IMR-90 (cell line): Measurements from ENCODE around the gene C16orf89. TPM values are rescaled to one million over a fixed set of nuclear protein-coding genes. Genes with fewer than 3 reads are reported as not detected.

Experiments used
- ATAC-seq: fragments of 200-7000 bp; cut with Tn5 transposase; 2 replicates; pipeline ENCODE4 v1.9.1; 2020; ENCODE audit warnings: low read depth, mild to moderate bottlenecking, moderate library complexity
- BruUV-seq: library from RNA; stranded (reverse); fragments of 400-500 nt; replicated peaks from 2 replicates; lab custom pipeline; 2021; lab: Mats Ljungman, UMichigan
- CTCF ChIA-PET: fragments of 300-600 bp; formaldehyde crosslinking; extraction: SDS; loops from one replicate; lab custom pipeline; 2021; ENCODE audit warnings: antibody characterized with exemption; lab: Yijun Ruan, JAX
- POLR2A ChIA-PET: fragments of 300-600 bp; sonication (Branson Sonifier 250); formaldehyde crosslinking; loops from one replicate; lab custom pipeline; 2022; ENCODE audit warnings: antibody characterized with exemption; ENCODE audit not compliant: unreplicated experiment; lab: Charles Lee
- DNase-seq: peaks from one replicate; pipeline ENCODE4 v3.0.0; 2013
- H2AFZ ChIP-seq: replicated peaks from 2 replicates; pipeline ENCODE3; 2013; ENCODE audit warnings: low read length, mild to moderate bottlenecking; ENCODE audit not compliant: poor library complexity
- H2AK5ac ChIP-seq: 2 replicates; pipeline ENCODE4 v1.6.1; 2013; ENCODE audit warnings: low read depth, low read length, inconsistent platforms
- H2AK9ac ChIP-seq: replicated peaks from 2 replicates; pipeline ENCODE3; 2013; ENCODE audit warnings: mild to moderate bottlenecking, low read depth, low read length, moderate library complexity; ENCODE audit not compliant: poor library complexity
- H2BK120ac ChIP-seq: 2 replicates; pipeline ENCODE4 v1.6.1; 2013; ENCODE audit warnings: low read depth, low read length, inconsistent platforms
- H2BK15ac ChIP-seq: 3 replicates; pipeline ENCODE4 v1.6.1; 2013; ENCODE audit warnings: low read depth, low read length, inconsistent platforms
- H2BK20ac ChIP-seq: 2 replicates; pipeline ENCODE4 v1.6.1; 2013; ENCODE audit warnings: low read depth, mild to moderate bottlenecking, inconsistent platforms, low read length, moderate library complexity
- H2BK5ac ChIP-seq: 2 replicates; pipeline ENCODE4 v1.6.1; 2013; ENCODE audit warnings: mild to moderate bottlenecking, low read depth, low read length, inconsistent platforms; ENCODE audit not compliant: poor library complexity, severe bottlenecking
- H3K14ac ChIP-seq: replicated peaks from 2 replicates; pipeline ENCODE4 v1.6.1; 2013; ENCODE audit warnings: low read depth, low read length, inconsistent platforms
- H3K18ac ChIP-seq: 2 replicates; pipeline ENCODE4 v1.6.1; 2013; ENCODE audit warnings: low read depth, low read length, control low read depth
- H3K23ac ChIP-seq: 2 replicates; pipeline ENCODE4 v1.6.1; 2013; ENCODE audit warnings: low read depth, low read length, inconsistent platforms
- H3K27ac ChIP-seq: 2 replicates; pipeline ENCODE4 v1.5.1; 2013; ENCODE audit warnings: mild to moderate bottlenecking, control low read depth, low read length; ENCODE audit not compliant: insufficient read depth
- H3K27me3 ChIP-seq: 2 replicates; pipeline ENCODE4 v1.6.1; 2013; ENCODE audit warnings: low read length; ENCODE audit not compliant: control insufficient read depth, insufficient read depth
- H3K36me3 ChIP-seq: 2 replicates; pipeline ENCODE4 v1.6.1; 2013; ENCODE audit warnings: low read length, mixed read lengths; ENCODE audit not compliant: control insufficient read depth, insufficient read depth
- H3K4ac ChIP-seq: 2 replicates; pipeline ENCODE4 v1.6.1; 2013; ENCODE audit warnings: low read depth, low read length, inconsistent platforms
- H3K4me1 ChIP-seq: 2 replicates; pipeline ENCODE4 v1.6.1; 2013; ENCODE audit warnings: low read length, mixed read lengths; ENCODE audit not compliant: control insufficient read depth, insufficient read depth
- H3K4me2 ChIP-seq: 2 replicates; pipeline ENCODE4 v1.6.1; 2013; ENCODE audit warnings: low read depth, mild to moderate bottlenecking, control low read depth, low read length, moderate library complexity
- H3K4me3 ChIP-seq: 2 replicates; pipeline ENCODE4 v1.5.1; 2013; ENCODE audit warnings: low read depth, mild to moderate bottlenecking, control low read depth, low read length, moderate library complexity; ENCODE audit not compliant: insufficient read depth
- H3K56ac ChIP-seq: 2 replicates; pipeline ENCODE4 v1.6.1; 2013; ENCODE audit warnings: low read length, inconsistent platforms; ENCODE audit not compliant: insufficient read depth; ENCODE audit errors: extremely low read depth
- H3K79me1 ChIP-seq, 2 experiments: 2 replicates each; pipeline ENCODE4 v1.6.1; 2013; ENCODE audit warnings: low read length in 2 of 2, inconsistent platforms in 1 of 2, low read depth in 1 of 2
- H3K9ac ChIP-seq: 2 replicates; pipeline ENCODE4 v1.6.1; 2013; ENCODE audit warnings: low read depth, low read length, control low read depth
- H3K9me1 ChIP-seq: 2 replicates; pipeline ENCODE4 v1.6.1; 2013; ENCODE audit warnings: low read length, inconsistent platforms; ENCODE audit not compliant: insufficient read depth
- H3K9me3 ChIP-seq: 2 replicates; pipeline ENCODE4 v1.6.1; 2013; ENCODE audit warnings: low read length; ENCODE audit not compliant: control insufficient read depth, insufficient read depth
- H4K20me1 ChIP-seq: 2 replicates; pipeline ENCODE4 v1.6.1; 2013; ENCODE audit warnings: low read length, inconsistent platforms; ENCODE audit not compliant: insufficient read depth
- H4K5ac ChIP-seq: 2 replicates; pipeline ENCODE4 v1.6.1; 2013; ENCODE audit warnings: mild to moderate bottlenecking, low read depth, low read length, control low read depth
- H4K8ac ChIP-seq, 2 experiments: 2 replicates each; pipeline ENCODE4 v1.6.1; 2013; ENCODE audit warnings: low read depth in 2 of 2, low read length in 2 of 2, control low read depth in 1 of 2, inconsistent platforms in 1 of 2
- H4K91ac ChIP-seq: 2 replicates; pipeline ENCODE4 v1.6.1; 2013; ENCODE audit warnings: low read depth, low read length, inconsistent platforms; ENCODE audit not compliant: insufficient read depth
- BHLHE40 ChIP-seq: fragments of 150-350 bp; IDR thresholded peaks from 2 replicates; pipeline ENCODE4 v1.6.1; 2016; ENCODE audit warnings: mild to moderate bottlenecking, low read depth, low read length
- CEBPB ChIP-seq: IDR thresholded peaks from 2 replicates; pipeline ENCODE4 v1.6.1; 2012; ENCODE audit warnings: low read depth, low read length, improper control_type of control experiment
- CHD1 ChIP-seq: IDR thresholded peaks from 2 replicates; pipeline ENCODE4 v1.6.1; 2012; ENCODE audit warnings: low read depth, low read length, improper control_type of control experiment
- CTCF ChIP-seq: conservative IDR thresholded peaks from 2 replicates; pipeline ENCODE4 v1.5.1; 2012; ENCODE audit warnings: mild to moderate bottlenecking, low read depth, low read length, improper control_type of control experiment
- ELK1 ChIP-seq: fragments of 150-350 bp; IDR thresholded peaks from 2 replicates; pipeline ENCODE4 v1.6.1; 2016; ENCODE audit warnings: low read depth, mild to moderate bottlenecking, low read length, moderate library complexity, borderline replicate concordance
- FOS ChIP-seq: fragments of 150-350 bp; IDR thresholded peaks from 2 replicates; pipeline ENCODE4 v1.6.1; 2016; ENCODE audit warnings: low read depth, low read length
- MAFK ChIP-seq: IDR thresholded peaks from 2 replicates; pipeline ENCODE4 v1.6.1; 2012; ENCODE audit warnings: low read depth, low read length, improper control_type of control experiment
- MAZ ChIP-seq: IDR thresholded peaks from 2 replicates; pipeline ENCODE4 v1.6.1; 2012; ENCODE audit warnings: low read depth, mild to moderate bottlenecking, low read length, improper control_type of control experiment, moderate library complexity, borderline replicate concordance
- MXI1 ChIP-seq: IDR thresholded peaks from 2 replicates; pipeline ENCODE4 v1.6.1; 2012; ENCODE audit warnings: low read depth, mild to moderate bottlenecking, low read length, moderate library complexity, borderline replicate concordance
- NFE2L2 ChIP-seq: fragments of 150-350 bp; IDR thresholded peaks from 2 replicates; pipeline ENCODE4 v1.6.1; 2016; ENCODE audit warnings: low read depth, mild to moderate bottlenecking, low read length
- POLR2A ChIP-seq: IDR thresholded peaks from 2 replicates; pipeline ENCODE4 v1.6.1; 2012; ENCODE audit warnings: mild to moderate bottlenecking, low read depth, low read length
- RAD21 ChIP-seq: IDR thresholded peaks from 2 replicates; pipeline ENCODE4 v1.6.1; 2012; ENCODE audit warnings: low read length, improper control_type of control experiment
- RCOR1 ChIP-seq: IDR thresholded peaks from 2 replicates; pipeline ENCODE4 v1.6.1; 2012; ENCODE audit warnings: mild to moderate bottlenecking, low read length, improper control_type of control experiment; ENCODE audit not compliant: insufficient replicate concordance
- RFX5 ChIP-seq: IDR thresholded peaks from 2 replicates; pipeline ENCODE4 v1.8.0; 2012; ENCODE audit warnings: low read depth, mild to moderate bottlenecking, low read length, moderate library complexity
- SMC3 ChIP-seq: fragments of 150-350 bp; IDR thresholded peaks from 2 replicates; pipeline ENCODE4 v1.6.1; 2016; ENCODE audit warnings: low read depth, mild to moderate bottlenecking, antibody characterized with exemption, low read length, moderate library complexity
- USF2 ChIP-seq: fragments of 150-350 bp; IDR thresholded peaks from 2 replicates; pipeline ENCODE4 v1.6.1; 2017; ENCODE audit warnings: mild to moderate bottlenecking, antibody characterized with exemption, low read length, low read depth
- WGBS, 2 experiments: methylation state at CpG; one replicate each; pipeline versions ENCODE4 v1.1.5 to v1.1.7; 2013; ENCODE audit warnings: missing lambda C conversion rate in 2 of 2; ENCODE audit not compliant: insufficient read length in 1 of 2; ENCODE audit errors: extremely low coverage in 2 of 2; 5-methylcytosine and 5-hydroxymethylcytosine counted together
- dilution Hi-C: fragments of 300-500 bp; cut with HindIII; formaldehyde crosslinking; loops from one replicate; pipeline ENCODE4 v1.14.3; 2018; ENCODE audit warnings: low sequenced_read_pairs; ENCODE audit not compliant: unreplicated experiment
- in situ Hi-C: fragments of 300-500 bp; cut with MboI; formaldehyde crosslinking; loops from 3 replicates; pipeline ENCODE4 v1.14.3; 2019; ENCODE audit warnings: low sequenced_read_pairs, inconsistent platforms, mixed read lengths
- intact Hi-C: fragments of 100-400 bp; cut with micrococcal nuclease; formaldehyde crosslinking; loops from 2 replicates; pipeline ENCODE4 v1.10.0; 2022
- polyA plus RNA-seq, 3 experiments: library from polyadenylated mRNA; depleted of rRNA; stranded (reverse); fragments of >200 nt; gene quantifications; 2 replicates each; pipeline ENCODE4 v1.2.3, GENCODE V29; 2012; ENCODE audit warnings: low replicate concordance in 1 of 3
- total RNA-seq: library from RNA; depleted of rRNA; stranded (reverse); fragments of >200 nt; gene quantifications from 2 replicates; pipeline ENCODE4 v1.2.3, GENCODE V29; 2012

C16orf89 gene
- total and polyA plus RNA-seq, 2 of the 4 experiments (the other 2 are of a cell fraction), result 0.17 to 0.18 TPM

GRCh38 chr16:5011637-5012036, 54.1 kb downstream of the C16orf89 start:
- Histone ChIP-seq H2BK120ac (no peak overlapping the region), H3K36me3 (no peaks in the 10 kb centered on the region), H3K18ac (no peak overlapping the region), H4K20me1 (no peaks in the 10 kb centered on the region), H2BK5ac (no peak overlapping the region), H3K14ac (no peak overlapping the region), H2AK9ac (no peak overlapping the region), H4K91ac (no peak overlapping the region), H3K27ac (no peak overlapping the region), H3K27me3 (peaks cover 30% of the 10 kb centered on the region), H3K4me2 (no peak overlapping the region), H3K4me1 (no peaks in the 10 kb centered on the region), H3K23ac (no peak overlapping the region), H4K5ac (no peak overlapping the region), H4K8ac (no peak overlapping the region), H3K9me1 (no peaks in the 10 kb centered on the region), H2AK5ac (no peak overlapping the region), H3K4me3 (no peak overlapping the region), H2BK15ac (no peak overlapping the region), H3K4ac (no peak overlapping the region), H3K79me1 (no peaks in the 10 kb centered on the region), H3K56ac (no peak overlapping the region), H2BK20ac (no peak overlapping the region), H3K9me3 (no peaks in the 10 kb centered on the region), H2AFZ (no peak overlapping the region), H3K9ac (no peak overlapping the region)
- DNase-seq (no peak), ATAC-seq (no peak)
- in situ Hi-C loops (no loop called here), intact Hi-C loops (no loop called here), dilution Hi-C loops (no loop called here)
- BruUV-seq, result no TSS peak
- 55% methylated on average over 2 of the region's 4 CpGs; no CpG with 5 or more reads in 1 of the 2 experiments for WGBS, 2 experiments
- no peak for TF ChIP-seq USF2
- no peak for TF ChIP-seq CTCF
- TF ChIP-seq MXI1, result no peak
- TF ChIP-seq BHLHE40, result no peak
- no peak for TF ChIP-seq RAD21
- no peak for TF ChIP-seq RCOR1
- no peak for TF ChIP-seq MAZ
- TF ChIP-seq NFE2L2, result no peak
- TF ChIP-seq SMC3, result no peak
- no peak for TF ChIP-seq POLR2A
- no peak for TF ChIP-seq CHD1
- TF ChIP-seq MAFK, result no peak
- TF ChIP-seq ELK1, result no peak
- no peak for TF ChIP-seq RFX5
- no peak for TF ChIP-seq FOS
- no peak for TF ChIP-seq CEBPB
- ChIA-PET POLR2A (no interaction called here), CTCF (no interaction called here)
